CD4-positive, alpha-beta T cell treated with Interleukin-6 at 100 ng/mL for 8 hours (primary cell): Measurements from ENCODE around the gene GPR108.
"Not testable (repeated sequence)": the region's sequence is repeated elsewhere in the genome, so short reads cannot be mapped to it uniquely, and the experiment has no call there.

Source experiments
- DNase-seq: peaks from one replicate; pipeline ENCODE4 v3.0.0-alpha.2; 2020; ENCODE audit warnings: mixed read lengths, low spot score

The GPR108 gene

DNA sequence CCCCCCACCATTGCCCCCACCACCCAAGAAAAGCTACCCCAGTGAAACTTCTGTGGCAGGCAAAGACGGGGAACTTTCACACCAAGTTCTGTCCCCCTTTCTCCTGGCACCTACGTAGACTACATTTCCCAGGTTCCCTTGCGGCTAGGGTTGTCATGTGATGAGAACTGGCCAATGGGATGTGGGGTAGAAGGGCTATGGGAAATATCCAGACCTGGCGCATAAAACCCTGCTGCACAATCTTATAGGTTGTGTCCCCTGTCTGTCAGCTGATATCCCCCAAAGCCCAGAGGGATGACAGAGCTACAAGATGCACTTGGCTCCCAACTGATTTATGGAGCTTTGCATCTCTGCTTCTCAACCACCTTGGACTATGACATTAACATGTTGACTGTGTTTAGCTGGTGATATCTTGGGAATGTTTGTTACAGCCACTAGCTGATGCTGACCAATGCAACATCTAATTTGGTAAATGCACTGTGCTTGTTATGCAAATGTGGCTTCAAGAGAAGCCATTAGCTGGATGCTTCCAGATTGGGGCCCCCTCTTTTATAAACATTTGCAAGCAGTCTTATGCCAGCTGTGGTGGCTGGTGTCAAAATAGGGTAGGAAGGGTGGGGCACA is 23.8 kb upstream of the GPR108 start:
- DNase-seq: no peak

DNA sequence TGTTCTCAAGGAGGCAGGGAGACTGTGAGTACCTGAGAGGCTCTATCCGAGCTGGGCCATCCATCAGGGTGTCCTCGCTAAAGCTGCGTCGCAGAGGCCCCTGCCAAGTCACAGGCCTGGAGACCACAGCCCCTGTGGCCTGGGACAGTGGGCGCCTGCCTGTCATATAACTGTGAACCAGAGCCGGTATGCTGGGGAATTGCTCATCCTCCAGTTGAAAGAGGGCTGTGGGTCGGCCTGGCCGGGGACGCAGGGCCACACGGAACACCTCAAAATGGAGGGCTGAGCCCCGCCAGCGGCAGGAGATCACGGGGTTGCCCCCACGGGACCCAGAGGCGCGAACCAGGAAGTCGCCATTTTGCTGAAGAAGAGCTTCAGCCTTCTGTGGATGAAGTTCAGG is 23.2 kb upstream of the GPR108 start:
- DNase-seq: no peak

DNA sequence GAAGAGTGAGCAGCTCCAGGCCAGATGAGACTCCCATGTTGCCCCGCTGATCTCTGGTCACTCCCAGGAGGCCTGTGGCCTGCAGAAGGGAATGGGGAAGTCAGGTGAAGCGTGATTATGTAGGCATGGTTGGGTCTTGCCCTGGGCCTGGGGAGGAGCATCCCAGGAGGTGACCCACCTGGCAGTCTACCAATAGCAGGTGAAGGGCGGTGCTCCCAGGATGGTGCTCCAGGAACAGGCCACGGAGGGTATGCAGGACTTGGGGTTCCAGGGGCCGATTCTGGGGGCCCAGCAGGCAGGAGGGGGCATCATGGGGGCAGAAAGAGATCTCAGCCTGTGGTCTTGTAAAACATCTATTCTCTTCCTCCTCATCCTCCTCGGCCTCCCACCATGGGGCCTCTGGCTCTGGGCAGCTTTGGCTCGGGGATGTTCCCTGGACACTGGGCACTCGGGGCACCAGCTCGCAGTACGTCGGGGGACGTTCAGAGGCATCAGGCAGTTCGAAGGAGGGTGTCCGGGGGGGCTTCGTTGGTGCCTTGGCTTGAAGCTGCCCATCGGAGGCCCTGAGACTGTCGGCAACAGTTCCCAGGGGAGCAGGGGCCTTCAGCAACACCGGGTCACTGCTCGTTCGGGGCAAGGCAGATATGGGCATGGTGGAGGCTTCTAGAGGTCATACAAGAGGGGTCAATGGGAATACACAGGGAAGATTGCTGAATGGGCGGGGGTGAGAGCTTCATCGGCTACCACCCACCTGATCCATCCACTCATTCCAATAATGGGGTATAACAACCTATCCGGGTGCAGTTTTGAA is 17.5 kb upstream of the GPR108 start:
- no peak for DNase-seq

DNA sequence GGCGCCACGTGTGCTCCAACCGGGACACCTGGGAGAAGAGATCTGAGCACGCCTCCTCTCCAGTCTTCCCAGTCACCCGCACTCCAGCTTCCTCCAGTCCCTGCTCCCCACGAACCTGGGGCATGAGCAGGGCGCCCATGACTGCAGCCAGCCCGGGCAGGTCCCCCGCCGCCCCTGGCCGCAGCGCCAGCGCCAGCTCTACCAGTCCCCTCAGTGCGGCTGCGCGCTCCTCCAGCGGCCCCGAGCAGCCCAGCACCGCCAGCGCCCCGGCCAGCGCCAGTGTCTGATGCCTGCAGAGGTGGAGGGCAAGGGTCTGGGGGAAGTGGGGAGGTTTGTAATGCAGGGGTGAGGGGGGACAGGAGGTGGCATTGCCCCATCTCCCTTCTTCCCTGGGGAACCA is 16.8 kb upstream of the GPR108 start:
- no peak for DNase-seq

DNA sequence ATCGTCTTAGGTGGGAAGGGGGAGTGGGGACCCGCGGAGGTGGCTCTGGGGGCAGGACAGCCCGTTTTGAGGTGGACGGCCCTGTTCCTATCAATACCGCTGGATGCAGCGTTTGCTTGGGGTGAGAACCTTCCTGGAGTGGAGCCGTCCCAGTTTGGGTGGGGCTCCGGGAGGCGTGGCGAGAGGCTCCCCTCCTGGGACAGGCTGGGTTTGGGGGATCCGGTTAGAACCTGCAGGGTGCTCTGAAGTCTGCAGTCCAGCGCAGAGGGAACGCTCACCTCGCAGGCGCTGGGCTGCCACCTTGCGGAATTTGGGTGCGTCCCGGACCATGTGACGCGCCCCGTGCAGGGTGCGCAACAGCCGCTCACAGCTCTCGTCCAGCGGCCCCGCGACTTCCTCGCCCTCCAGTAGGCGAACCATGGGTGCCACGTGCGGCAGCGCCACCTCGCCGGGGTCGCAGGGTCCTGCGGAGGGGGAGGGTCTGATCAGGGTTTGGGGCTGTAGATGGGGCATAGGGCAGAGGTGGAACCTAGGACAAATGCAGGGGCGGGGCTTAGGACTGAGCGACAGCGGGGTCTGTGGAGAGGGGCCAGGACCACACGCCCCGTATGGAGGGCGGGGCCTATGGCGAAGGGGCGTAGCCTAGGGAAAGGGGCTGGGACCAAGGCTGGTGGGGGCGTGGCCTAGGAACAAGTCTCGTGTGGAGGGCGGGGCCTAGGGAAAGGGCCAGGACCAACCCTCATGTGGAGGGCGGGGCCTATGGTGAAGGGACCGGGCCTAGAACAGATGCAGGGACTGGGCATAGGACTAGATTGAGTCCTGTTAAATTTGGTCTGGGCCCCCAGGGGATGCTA is 16.0 kb upstream of the GPR108 start:
- peak; percentile 69 for DNase-seq

DNA sequence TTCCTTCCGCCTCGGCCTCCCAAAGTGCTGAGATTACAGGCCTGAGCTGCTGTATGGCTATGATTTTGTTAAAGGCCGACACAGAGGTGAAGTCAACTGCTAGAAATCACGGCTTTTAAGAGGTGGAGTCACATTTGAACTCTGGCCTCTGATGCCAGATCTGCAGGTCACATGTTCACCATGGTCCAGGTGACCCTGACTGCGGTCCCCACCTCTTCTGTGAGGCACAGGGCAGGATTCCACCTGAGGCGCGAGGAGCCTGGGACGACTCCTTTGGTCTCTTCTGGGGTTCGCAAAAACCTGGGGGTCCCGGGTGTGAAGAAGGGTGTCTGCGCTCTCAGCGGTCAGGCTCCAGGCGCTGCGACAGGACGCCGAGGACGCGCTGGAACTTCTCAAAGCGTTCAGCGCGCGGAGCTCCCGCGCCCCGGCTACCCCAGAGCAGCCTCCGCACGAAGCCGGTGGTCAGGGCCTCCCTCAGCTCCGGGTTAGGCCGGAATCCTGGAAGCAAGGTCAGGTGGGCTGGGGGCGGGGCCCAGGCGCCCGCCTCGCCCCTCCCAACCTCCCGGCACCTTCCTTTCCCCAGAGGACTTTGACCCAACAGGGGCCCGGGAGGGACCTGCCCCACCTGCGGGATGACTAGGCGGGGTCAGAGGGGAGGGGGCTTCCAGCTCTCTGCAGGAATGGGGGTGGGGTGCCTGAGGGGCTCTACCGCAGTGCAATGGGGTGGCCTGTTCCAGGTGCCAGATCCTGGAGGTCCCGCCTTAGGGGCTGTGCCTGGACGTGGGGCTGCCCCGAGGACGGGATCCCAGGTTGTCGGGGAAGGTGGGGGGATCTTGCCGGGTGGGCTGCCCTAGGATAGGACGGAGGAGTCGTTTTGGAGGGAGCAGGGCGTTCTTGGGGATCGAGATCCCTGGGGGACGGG is 15.1 kb upstream of the GPR108 start:
- DNase-seq: no peak

DNA sequence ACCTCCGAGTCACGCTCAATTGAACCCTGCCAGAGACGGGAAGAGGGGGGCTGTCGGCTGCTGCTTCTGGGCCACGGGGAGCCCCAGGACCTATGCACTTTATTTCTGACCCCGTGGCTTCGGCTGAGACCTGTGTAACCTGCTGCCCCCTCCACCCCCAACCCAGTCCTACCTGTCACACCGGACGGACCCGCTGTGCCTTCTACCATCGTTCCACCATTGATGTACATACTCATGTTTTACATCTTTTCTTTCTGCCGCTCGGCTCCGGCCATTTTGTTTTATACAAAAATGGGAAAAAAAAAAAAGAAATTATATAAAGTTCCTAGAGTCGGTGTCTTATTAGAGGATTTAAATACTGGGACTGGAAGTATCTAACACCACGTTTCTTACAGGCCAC is 13.8 kb upstream of the GPR108 start:
- DNase-seq: no peak

DNA sequence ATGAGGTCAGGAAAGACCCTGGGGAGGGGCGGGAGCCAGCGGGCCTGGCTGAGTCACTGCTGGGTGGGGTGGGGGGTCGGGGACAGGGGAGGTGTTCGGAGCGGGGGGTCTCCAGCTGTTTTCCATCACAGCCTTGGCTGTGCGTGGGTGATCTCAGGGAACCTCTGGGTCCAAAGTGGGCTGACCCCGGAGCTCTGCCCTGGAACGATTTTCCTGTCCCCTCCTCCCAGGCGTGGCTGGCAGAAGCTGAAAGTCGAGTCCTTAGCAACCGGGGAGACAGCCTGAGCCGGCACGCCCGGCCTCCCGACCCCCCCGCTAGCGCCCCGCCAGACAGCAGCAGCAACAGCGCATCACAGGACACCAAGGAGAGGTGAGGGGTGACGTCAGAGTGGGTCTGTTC is 12.7 kb upstream of the GPR108 start:
- DNase-seq: no peak

DNA sequence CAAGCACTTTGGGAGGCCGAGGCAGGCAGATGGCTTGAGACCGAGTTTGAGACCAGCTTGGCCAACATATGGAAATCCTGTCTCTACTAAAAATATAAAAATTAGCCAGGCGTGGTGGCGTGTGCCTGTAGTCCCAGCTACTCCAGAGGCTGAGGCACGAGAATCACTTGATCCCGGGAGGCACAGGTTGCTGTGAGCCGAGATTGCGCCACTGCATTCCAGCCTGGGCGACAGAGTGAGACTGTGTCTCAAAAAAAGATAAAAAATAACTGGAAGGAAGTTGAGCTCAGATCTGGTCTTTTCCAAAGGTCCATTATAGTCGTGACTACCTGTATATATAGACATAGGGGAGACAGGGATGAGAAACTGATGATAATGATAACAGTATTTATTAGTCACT is 11.2 kb upstream of the GPR108 start:
- not testable (repeated sequence) for DNase-seq

DNA sequence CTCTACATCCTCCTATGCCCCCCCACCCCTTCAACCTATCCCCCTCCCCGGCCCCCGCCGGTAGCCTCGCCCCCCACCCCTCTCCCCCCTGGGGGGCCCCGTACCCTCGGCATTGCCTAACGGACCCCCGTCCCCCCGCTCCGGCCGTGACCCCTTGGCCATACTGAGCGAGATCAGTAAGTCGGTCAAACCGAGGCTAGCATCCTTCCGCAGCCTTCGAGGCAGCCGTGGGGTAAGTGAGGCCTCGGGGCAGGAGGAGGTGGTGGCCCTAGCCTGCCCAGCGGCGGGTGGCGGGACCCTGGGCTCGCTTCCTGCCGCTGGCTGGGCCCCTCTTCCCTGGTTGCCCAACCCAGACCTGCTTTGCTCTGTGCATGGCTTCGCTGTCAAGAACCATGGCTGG is 8.6 kb upstream of the GPR108 start:
- no peak for DNase-seq

DNA sequence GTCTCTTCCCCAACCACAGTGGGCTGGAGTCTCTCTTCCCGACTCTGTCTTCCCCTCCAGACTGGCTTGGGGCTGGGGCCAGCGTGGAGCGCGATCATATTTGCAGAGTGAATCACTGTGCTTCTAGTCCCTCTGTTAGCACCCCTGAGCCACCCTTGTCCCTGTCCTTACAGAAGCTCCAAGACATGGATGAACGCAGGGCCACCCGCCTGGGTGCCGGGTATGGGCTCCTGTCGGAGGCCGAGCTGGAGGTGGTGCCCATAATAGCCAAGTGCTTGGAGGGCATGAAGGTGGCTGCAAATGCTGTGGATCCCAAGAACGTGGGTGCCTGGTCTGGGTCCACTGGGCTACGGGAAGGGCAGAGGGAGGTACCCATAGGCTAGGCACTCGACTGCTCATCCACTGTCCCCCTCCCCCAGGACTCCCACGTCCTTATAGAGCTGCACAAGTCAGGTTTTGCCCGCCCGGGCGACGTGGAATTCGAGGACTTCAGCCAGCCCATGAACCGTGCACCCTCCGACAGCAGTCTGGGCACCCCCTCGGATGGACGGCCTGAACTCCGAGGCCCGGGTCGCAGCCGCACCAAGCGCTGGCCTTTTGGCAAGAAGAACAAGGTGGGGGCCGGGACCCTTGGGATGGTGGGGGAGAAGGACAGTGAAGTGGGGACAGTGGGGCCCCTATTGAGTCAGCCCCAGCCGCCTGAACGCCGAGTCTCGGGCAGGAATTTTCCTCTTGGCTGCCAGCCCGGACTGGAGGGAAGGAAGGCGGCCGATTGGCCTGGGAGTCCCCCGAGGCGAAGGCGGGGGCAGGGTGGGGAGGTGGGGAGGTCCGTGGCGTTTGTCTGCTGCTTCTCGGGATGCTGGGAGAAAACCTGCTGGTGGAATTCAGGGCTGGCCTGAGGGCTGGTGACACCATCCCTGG is 7.3 kb upstream of the GPR108 start:
- DNase-seq: no peak

DNA sequence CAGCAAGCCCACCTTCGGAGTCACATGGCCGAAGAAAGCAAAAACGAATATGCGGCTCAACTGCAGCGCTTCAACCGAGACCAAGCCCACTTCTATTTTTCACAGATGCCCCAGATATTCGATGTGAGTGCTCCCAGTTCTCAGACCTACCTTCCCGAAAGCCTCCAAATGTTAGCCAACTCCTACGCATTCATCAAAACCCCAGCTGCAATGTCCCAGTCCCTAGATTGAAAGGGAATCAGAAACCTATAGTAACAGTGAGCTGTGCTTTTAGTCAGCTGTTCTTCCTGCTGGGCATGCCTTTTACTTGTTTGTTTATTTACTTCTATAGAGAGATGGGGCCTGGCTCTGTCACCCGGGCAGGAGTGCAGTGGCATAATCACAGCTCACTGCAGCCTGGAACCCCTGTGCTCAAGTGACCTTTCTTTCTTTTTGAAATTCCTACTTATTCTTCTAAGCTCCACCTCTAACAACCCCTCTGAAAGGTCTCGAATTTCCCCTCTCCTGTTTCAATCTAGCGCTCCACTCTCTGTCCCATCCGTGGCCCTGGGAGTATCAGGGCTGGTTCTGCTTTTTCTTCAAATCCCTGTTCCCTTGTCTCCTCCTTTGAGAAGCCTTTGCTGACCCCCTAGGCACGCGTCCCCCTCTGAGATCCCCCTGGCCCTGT is 6.5 kb upstream of the GPR108 start:
- no peak for DNase-seq

DNA sequence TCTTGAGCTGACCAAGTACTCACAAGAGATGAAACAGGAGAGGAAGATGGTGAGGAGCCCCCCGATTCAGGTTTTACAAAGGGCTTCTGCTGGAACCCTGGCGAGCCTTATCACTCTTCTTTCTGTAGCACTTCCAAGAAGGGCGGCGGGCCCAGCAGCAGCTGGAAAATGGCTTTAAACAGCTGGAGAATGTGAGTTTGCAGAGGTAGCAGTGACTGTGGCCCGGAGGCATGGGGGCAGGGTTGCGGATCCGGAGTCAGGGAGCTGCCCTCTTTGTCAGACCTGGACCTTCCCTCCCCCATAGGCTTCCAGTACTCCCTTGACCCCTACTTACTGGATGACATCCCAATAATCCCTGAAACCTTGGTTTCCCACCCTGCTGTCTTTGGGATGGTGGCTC is 5.7 kb upstream of the GPR108 start:
- no peak for DNase-seq

DNA sequence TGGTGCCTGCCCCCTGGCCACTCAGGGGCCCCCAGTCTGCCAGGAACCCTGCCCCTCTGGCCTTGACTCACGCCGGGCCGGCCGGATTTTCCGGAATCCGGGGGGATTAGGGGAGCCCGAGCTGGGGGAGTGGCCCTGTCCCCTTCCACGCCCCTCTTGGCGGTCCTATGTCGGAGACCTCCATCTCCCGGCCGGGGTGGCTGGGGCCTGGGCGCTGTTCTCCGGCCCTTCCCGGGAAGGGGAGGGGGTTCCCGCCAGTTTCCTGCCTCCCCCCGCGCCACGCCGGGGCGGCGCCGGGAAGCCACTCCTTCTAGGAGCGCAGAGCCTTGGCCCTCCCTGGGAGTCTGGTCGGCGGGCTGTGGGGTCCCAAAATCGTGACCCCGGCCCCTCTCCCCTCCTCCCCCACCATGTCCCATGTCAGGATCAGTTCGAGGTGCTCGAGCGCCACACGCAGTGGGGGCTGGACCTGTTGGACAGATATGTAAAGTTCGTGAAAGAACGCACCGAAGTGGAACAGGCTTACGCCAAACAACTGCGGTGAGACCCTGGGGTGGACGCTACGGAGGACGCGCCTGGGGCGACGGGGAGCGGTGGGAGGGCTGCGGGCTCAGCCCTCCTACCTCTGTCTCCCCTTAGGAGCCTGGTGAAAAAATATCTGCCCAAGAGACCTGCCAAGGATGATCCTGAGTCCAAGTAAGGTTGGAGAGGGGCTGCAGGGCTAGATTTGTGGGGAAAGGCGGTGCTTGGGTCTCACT is 3.4 kb upstream of the GPR108 start:
- no peak for DNase-seq

DNA sequence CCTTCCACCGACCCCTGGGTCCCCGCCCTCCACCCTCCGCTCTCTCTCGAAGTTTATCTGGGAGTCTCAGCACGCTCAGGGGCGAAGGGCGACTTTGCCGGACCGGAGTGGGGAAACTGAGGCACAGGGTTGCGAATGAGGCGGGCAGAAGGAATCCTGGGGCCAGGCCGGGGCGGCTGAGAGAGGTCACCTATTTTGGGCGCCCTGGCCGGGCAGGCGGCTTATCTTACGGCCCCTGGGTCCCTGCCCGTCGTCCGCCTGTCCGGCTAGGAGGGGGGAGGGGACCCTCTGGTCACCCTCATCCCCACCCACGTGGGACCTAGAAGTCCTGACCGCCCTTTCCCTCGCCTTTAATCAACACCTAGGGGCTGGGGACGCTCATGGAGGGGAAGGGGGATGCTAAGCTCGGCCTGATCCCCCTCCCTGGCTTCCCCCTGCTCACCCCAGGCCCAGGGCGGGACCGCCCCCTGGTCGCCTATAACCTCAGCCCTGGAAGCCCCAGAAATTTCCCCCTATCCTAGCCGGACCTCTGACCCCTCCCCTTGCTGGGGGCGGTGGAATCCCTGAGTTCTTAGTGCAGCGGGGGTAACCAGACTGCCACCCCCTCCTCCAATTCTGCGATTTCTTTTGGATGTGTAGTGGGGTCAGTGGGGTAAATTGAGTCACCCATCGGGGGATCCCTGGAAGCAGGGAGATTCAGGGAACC is 2.7 kb upstream of the GPR108 start:
- DNase-seq: no peak

DNA sequence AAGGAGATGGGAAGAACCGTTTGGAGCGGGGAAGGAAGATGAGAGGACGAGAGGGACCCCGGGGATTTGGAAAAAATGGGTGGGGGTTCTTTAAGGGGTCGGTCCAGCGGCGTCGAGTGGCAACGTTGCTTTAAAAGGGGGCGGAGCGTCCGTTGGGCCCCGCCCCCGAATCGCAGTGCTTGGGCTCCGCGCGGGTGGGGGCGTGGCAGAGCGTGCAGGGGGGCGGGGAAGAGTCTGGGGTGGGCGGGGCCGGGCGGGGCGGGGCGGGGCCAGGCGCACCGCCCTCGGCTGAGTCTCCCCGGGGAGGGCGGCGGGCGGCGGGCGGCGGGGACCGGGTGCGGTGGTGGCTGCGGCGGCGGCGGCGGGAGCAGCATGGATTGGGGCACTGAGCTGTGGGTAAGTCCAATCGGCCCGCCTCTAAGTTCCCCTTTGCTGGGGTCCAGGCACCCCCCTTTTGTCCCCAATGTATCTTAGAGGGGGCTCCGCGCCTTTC is 2.1 kb upstream of the GPR108 start, which contains the start of gene TRIP10:
TRIP10 (plus strand) TSS at position 291 of the 493 bp plus-strand sequence; CDS start at position 373, 82 bp downstream.
- DNase-seq: peak; percentile 78

DNA sequence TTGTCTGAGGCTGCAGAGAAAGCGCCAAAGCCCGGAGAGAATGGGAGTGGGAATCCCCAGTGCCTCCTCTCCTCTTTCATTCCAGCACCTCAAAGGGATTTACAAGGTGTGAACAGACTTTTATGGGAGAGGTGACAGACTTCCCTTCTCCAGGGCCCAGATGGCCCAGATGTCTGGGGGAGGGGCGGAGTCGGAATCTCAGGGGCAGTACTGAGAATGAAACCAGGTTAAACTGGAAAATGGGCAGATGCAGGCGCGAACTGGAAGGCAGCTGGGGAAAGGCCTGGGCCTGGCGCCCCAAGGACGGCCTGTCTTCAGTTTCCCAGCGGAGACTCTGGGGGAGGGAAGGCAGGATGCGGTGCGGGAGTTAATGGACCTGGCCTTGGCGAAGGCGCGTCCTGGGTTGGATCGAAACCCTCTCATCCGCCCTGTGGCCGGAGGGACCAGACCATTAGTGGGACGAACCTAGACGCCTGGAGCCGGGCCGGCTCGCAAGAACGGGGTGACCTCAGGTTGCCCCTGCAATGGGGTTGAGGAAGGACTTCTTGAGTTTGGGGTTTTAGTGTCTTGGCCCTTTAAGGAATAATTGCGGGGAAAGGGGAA is 1.5 kb upstream of the GPR108 start:
- DNase-seq: no peak
